ENCODE data around the gene CBLC.
A peak's percentile ranks its signal among the peaks of the same experiment; 100 is the strongest.

CBLC gene

DNA sequence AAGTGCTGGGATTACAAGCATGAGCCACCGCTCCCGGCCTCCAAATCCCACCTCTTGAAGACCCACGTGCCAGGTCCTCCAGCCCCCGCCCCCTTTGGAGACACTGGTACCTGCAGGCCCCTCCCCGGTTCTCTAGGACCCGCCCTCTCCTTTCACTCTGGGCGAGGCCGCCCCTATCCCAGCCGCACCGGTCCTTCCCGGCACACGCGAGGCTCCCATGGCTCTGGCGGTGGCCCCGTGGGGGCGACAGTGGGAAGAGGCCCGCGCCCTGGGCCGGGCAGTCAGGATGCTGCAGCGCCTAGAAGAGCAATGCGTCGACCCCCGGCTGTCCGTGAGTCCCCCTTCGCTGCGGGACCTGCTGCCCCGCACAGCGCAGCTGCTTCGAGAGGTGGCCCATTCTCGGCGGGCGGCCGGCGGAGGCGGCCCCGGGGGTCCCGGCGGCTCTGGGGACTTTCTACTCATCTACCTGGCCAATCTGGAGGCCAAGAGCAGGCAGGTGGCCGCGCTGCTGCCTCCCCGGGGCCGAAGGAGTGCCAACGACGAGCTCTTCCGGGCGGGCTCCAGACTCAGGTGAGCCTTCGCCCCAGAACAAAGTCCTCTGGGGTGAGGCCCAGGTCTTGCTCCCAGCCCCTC, at the start of gene CBLC:
CBLC (plus strand) TSS at position 176 of the 633 bp plus-strand sequence; CDS start at position 218, 42 bp downstream.
- peak within 1 kb of the TSS; percentile 78 for H3K4me3 ChIP-seq (ENCODE audit: low read length)
- peak; percentile 99 for DNase-seq (ENCODE audit: low read depth)
- peak; percentile 1 for TF ChIP-seq CTCF (IDR thresholded peaks at IDR 0.05; ENCODE audit: insufficient read depth, low read depth, low read length, missing control alignments)

- no peak for TF ChIP-seq CTCF (IDR thresholded peaks at IDR 0.05; ENCODE audit: insufficient read depth, low read depth, low read length, missing control alignments)
- H3K4me3 ChIP-seq (ENCODE audit: low read length) = no peak overlapping the region
- DNase-seq (ENCODE audit: low read depth) = no peak
Measured at GRCh38 chr19:44728178-44728577, 49.5 kb upstream of the CBLC start.

DNA sequence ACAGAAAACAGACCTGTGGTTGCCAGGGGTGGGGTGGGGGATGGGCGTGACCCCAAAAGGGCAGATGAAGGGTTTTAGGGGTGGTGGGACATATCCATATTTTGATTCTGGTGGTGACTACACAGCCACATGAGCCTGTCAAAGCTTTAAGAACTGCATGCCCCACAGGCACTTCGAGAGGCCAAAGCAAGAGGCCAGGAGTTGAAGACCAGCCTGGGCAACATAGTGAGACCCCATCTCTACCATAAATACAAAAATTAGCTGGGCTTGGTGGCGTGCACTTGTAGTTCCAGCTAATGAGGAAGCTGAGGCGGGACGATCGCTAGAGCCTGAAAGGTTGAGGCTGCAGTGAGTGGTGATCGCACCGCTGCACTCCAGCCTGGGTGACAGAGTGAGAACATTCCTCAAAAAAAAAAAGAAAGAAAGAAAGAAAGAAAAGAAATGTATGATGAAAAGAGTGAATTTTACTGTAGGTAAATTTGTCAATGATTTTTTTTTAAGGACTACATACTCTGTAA, 48.1 kb upstream of the CBLC start:
- no peak for TF ChIP-seq CTCF (IDR thresholded peaks at IDR 0.05; ENCODE audit: insufficient read depth, low read depth, low read length, missing control alignments)
- H3K4me3 ChIP-seq (ENCODE audit: low read length) = no peak overlapping the region
- DNase-seq (ENCODE audit: low read depth) = no peak

- no peak for DNase-seq (ENCODE audit: low read depth)
- no peak overlapping the region for H3K4me3 ChIP-seq (ENCODE audit: low read length)
- no peak for TF ChIP-seq CTCF (IDR thresholded peaks at IDR 0.05; ENCODE audit: insufficient read depth, low read depth, low read length, missing control alignments)
Measured at GRCh38 chr19:44731081-44731480, 46.6 kb upstream of the CBLC start.

DNA sequence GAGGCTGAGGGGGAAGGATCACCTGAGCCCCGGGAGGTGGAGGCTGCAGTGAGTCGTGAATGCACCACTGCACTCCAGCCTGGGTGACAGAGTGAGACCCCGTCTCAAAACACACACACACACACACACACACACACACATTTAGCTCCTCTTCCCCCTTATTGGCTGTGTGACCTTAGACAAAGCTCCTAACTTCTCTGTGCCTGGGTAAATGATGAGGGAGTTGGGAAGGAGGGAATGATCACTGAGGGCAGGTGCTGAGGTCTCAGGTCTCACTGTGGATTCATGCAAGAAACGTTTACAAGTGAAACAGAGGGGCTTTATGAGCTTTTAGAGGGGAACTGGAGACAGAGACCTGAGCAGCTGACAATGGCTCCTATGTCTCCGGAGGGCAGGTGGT, 46.1 kb upstream of the CBLC start:
- no peak for DNase-seq (ENCODE audit: low read depth)
- no peak for TF ChIP-seq CTCF (IDR thresholded peaks at IDR 0.05; ENCODE audit: insufficient read depth, low read depth, low read length, missing control alignments)
- H3K4me3 ChIP-seq (ENCODE audit: low read length) = no peak overlapping the region

DNA sequence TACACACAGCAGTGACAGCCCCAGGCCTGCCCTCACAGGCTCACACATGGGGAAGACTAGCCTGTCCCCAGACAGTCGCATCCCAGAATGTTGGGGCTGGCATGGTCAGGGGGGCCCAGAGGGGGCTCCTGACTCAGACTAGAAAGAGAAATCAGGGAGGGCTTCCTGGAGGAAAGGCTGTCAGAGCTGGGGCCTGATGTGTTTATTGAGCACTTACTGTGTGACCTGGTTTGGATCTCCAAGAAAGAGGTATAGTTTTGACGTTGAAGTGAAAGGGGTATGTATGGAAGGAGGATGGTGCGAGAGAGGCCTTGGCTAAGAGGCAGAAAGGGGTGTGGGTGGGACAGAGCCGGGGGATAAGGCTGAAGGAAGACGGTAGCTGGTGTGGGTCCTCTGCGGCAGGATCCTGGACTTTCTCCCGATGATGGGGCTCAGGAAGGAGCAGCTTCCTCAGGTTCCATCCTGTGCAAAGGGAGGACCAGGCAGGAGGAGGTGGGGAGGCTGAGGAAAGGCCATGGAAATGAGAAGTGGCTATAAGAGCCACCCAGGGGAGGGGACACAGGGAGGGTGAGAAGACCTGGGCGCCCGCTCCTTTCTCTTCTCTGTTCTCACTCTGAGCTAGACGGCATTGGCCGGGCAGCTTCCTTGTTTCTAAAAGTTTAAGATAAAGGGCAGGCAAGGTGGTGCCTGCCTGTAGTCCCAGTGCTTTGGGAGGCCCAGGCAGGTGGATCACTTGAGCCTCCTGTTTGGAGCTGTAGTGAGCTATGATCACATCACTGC, 45.3 kb upstream of the CBLC start:
- no peak overlapping the region for H3K4me3 ChIP-seq (ENCODE audit: low read length)
- TF ChIP-seq CTCF (IDR thresholded peaks at IDR 0.05; ENCODE audit: insufficient read depth, low read depth, low read length, missing control alignments) = no peak
- DNase-seq (ENCODE audit: low read depth) = no peak

All from epithelial cell of esophagus (primary cell).